Right ventricle myocardium superior (tissue), 1 donor: ENCODE measurements around the gene NUP62. TPM values are rescaled to one million over a fixed set of nuclear protein-coding genes. Genes with fewer than 3 reads are reported as not detected.

Source experiments
- ATAC-seq: fragments of 200-7000 bp; cut with Tn5 transposase; one replicate; pipeline ENCODE4 v1.9.1; 2020; ENCODE audit warnings: mild to moderate bottlenecking; ENCODE audit not compliant: poor library complexity
- DNase-seq: peaks from one replicate; pipeline ENCODE4 v3.0.0-alpha.2; 2020
- intact Hi-C: fragments of 100-400 bp; cut with DNase I; formaldehyde crosslinking; loops from one replicate; pipeline ENCODE4 v1.11.2; 2022
- total RNA-seq: library from RNA; stranded (reverse); fragmentation: NEBNext Ultra II Directional; extraction: Animal tissue kit (Norgen Biotek cat#: 25700); gene quantifications from one replicate; pipeline ENCODE4 v1.2.1, GENCODE V29; 2021
- donor health status: DM: no; HTN: yes; CAD: no; lungs with severe emphysema.

Gene NUP62
- total RNA-seq, 1 donor from 2014 or later, result 28.2 TPM

GRCh38 chr19:49889687-49890348 lies 39.5 kb downstream of the NUP62 start:
- intact Hi-C loops, result no loop called here
- ATAC-seq (peak; percentile 81), DNase-seq (peak; percentile 88)

GRCh38 chr19:49889038-49889686 lies 40.1 kb downstream of the NUP62 start:
- DNase-seq (no peak), ATAC-seq (no peak)
- intact Hi-C loops, result no loop called here

- ATAC-seq (no peak), DNase-seq (no peak)
- intact Hi-C loops, result no loop called here
These were observed 40.8 kb downstream of the NUP62 start for GRCh38 chr19:49888510-49888824.

- DNase-seq (no peak), ATAC-seq (no peak)
- intact Hi-C loops, result no loop called here
These were observed 41.4 kb downstream of the NUP62 start for GRCh38 chr19:49887665-49888509.

GRCh38 chr19:49887037-49887664 lies 42.2 kb downstream of the NUP62 start:
- intact Hi-C loops, result no loop called here
- DNase-seq, result no peak
- ATAC-seq, result no peak

- intact Hi-C loops, result no loop called here
- no peak for ATAC-seq
- no peak for DNase-seq
These were observed 44.5 kb downstream of the NUP62 start for GRCh38 chr19:49884760-49885159.

GRCh38 chr19:49884109-49884508 lies 45.2 kb downstream of the NUP62 start:
- DNase-seq (no peak), ATAC-seq (no peak)
- intact Hi-C loops, result no loop called here

GRCh38 chr19:49883094-49883493 lies 46.2 kb downstream of the NUP62 start:
- ATAC-seq (no peak), DNase-seq (no peak)
- intact Hi-C loops, result no loop called here

- no peak for DNase-seq
- no peak for ATAC-seq
- intact Hi-C loops, result no loop called here
These were observed 46.7 kb downstream of the NUP62 start for GRCh38 chr19:49882643-49883042.

- no peak for ATAC-seq
- intact Hi-C loops, result no loop called here
- DNase-seq, result no peak
These were observed 47.5 kb downstream of the NUP62 start for GRCh38 chr19:49881672-49882394.

GRCh38 chr19:49881186-49881585 lies 48.1 kb downstream of the NUP62 start:
- ATAC-seq (no peak), DNase-seq (no peak)
- intact Hi-C loops, result no loop called here

- no peak for DNase-seq
- no peak for ATAC-seq
- intact Hi-C loops, result no loop called here
These were observed 49.0 kb downstream of the NUP62 start for GRCh38 chr19:49880162-49880869.

GRCh38 chr19:49879243-49879963 lies 49.9 kb downstream of the NUP62 start:
- no peak for DNase-seq
- no peak for ATAC-seq
- intact Hi-C loops, result no loop called here

GRCh38 chr19:49878744-49879070 lies 50.6 kb downstream of the NUP62 start:
- intact Hi-C loops, result no loop called here
- DNase-seq, result no peak
- no peak for ATAC-seq

GRCh38 chr19:49877879-49878743 lies 51.2 kb downstream of the NUP62 start:
- peak; percentile 76 for ATAC-seq
- intact Hi-C loops, result no loop called here
- peak; percentile 99 for DNase-seq

GRCh38 chr19:49877020-49877878 lies 52.1 kb downstream of the NUP62 start, which contains the start of the genes AKT1S1 and TBC1D17:
Gene AKT1S1, minus strand, starts transcription at chr19:49877355. Its CDS starts 4,060 bp downstream, at chr19:49873295.
Gene TBC1D17, plus strand, starts transcription at chr19:49877702. Its CDS starts 22 bp downstream, at chr19:49877724.
- DNase-seq, result peak; percentile 99
- peak; percentile 85 for ATAC-seq
- intact Hi-C loops, result no loop called here
